GM12875 (cell line): ENCODE results near the gene ZNF607.

ENCODE experiments used
- H3K4me3 ChIP-seq: one replicate; pipeline ENCODE4 v1.5.1; 2011; ENCODE audit warnings: low read depth, low read length, control low read depth
- TF ChIP-seq, protein P1 (sequence below): IDR thresholded peaks from 2 replicates; pipeline ENCODE4 v1.5.1; 2011; ENCODE audit warnings: low read depth, mild to moderate bottlenecking, control low read depth, inconsistent platforms, low read length, moderate library complexity, borderline replicate concordance; ENCODE audit not compliant: insufficient read depth

ZNF607 gene

DNA sequence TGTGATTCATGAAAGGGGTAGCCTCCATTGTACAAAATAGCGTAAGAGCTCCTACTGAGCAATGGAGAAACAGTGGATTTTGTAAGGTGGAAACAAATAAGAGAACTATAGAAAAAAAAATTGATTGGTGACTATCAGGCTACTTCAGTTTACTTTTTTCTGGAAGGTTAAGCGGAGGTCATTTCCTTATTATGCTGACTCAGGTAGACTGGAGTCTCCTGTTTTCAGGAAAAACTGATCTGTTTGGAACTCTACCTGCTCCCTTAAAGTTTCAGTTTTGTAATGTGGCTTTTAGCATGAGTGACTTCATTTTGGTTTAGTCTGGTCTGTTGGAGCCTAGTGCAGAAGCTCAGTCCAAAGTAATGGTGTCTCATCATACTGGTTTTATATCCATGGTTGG, 3.4 kb downstream of the ZNF607 start:
- no peak overlapping the region for H3K4me3 ChIP-seq
- TF ChIP-seq, protein P1, sequence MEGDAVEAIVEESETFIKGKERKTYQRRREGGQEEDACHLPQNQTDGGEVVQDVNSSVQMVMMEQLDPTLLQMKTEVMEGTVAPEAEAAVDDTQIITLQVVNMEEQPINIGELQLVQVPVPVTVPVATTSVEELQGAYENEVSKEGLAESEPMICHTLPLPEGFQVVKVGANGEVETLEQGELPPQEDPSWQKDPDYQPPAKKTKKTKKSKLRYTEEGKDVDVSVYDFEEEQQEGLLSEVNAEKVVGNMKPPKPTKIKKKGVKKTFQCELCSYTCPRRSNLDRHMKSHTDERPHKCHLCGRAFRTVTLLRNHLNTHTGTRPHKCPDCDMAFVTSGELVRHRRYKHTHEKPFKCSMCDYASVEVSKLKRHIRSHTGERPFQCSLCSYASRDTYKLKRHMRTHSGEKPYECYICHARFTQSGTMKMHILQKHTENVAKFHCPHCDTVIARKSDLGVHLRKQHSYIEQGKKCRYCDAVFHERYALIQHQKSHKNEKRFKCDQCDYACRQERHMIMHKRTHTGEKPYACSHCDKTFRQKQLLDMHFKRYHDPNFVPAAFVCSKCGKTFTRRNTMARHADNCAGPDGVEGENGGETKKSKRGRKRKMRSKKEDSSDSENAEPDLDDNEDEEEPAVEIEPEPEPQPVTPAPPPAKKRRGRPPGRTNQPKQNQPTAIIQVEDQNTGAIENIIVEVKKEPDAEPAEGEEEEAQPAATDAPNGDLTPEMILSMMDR = no peak

DNA sequence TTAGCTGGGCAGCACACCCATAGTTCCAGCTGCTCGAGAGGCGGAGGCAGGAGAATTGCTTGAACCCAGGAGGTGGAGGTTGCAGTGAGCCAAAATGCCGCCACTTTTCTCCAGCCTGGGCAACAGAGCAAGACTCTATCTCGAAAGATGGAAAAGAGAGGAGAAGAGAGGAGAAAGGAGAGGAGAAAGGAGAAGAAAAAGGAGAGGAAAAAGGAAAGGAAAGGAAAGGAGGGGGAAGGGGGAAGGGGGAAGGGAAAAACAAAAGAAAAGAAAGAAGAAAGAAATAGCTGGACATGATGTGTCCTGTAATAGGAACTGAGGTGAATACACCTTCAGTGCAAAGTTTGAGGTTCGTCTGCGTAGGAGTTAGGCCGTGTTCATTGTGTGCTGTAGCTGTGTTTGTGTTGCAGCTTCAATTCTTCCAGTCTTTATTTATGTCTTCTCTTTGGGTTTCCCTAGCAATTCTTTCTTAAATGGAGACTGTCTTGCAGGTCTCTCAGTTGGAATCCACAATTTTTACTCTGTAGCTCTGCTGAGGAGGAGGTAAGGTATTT, 13.4 kb downstream of the ZNF607 start:
- H3K4me3 ChIP-seq = no peak overlapping the region
- TF ChIP-seq, protein P1 = no peak

DNA sequence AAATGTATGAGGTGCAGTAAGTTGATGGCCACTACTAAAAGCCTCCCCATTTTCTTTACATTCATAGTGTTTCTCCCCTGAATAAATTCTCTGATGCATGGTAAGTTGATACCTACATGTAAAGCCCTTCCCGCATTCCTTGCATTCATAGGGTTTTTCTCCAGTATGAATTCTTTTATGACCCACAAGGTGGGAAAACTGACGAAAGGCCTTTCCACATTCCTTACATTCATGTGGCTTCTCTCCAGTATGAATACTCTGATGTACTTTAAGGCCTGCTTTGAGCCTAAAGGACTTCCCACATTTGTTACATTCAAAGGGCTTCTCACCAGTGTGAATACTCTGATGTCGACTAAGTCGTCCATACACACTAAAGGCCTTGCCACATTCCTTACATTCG, 20.5 kb downstream of the ZNF607 start:
- no peak overlapping the region for H3K4me3 ChIP-seq
- TF ChIP-seq, protein P1 = no peak

DNA sequence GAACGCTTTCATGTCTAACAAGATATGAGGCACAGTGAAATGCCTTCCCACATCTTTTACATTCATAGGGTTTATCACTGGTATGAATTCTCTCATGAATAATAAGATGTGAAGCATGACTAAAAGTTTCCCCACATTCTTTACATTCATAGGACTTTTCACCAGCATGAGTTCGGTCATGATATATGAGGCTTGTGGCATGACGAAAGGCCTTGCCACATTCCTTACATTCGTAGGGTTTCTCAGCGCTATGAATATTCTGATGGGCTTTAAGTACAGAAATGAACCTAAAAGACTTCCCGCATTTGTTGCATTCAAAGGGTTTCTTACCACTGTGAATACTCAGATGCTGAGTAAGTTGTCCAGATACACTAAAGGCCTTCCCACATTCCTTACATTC, 21.3 kb downstream of the ZNF607 start:
- TF ChIP-seq, protein P1 = no peak

DNA sequence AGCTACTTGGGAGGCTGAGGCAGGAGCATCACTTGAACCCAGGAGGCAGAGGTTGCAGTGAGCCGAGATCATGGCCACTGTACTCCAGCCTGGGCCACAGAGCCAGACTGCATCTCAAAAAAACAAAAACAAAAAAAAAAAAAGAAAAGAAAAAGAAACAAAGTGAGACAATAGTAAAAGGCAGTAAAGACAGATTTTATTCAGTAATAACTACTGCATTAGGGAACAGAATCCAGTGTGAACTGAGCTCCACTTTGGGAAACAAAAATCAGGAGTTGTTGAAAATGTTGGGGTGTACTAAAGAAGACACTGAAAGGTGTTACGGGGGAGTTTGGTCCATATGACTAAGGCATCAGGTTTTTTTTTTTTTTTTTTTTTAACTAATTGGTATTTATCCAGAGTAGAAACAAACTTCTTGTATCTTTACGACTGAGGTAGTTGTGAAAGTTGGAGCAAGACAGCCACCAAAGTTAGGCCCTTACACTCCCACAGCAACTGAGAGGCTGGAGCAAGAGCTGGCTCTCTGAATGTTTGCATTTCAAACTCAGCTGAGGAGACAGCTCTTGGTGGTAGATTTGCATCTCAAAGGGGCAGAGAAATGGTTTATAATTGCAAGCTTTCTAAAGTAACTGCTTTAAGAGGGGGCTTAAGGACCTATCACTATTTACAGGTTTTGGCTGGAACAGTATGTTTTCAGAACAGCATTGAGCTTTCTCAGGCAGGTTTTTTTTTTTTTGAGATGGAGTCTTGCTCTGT, 24.2 kb downstream of the ZNF607 start:
- TF ChIP-seq, protein P1 = no peak
- H3K4me3 ChIP-seq = no peak overlapping the region

More for the DNA sequence above, 21.3 kb downstream of the ZNF607 start:
- no peak overlapping the region for H3K4me3 ChIP-seq

DNA sequence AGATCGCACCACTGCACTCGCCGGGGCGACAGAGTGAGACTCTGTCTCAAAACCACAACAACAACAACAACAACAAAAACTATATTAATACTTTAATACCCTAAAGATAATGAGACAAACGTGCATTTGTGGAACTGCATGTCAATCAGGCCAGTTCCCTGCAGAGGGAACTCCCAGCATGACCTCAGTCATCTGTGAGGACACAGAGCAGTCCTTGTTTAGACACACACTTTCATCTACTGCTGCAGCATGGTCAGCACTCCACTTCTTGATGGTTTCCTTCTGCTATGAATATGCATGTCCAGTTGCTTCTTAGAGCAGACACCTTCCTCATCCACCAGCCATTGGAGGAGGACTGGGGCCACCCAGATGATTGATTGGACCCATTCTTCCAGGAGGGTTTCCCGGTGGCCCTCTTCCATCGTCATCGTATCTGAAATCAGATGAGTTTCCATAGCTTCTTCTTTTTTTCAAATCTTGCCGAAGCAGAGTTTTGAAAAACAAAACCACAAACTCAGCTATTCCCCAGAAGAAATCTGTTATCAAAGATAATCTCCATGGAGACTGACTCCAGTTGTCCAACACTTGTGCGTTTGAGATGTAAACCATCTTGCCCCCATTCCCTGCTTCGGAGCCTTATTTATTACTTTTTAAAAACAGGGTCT, 26.5 kb downstream of the ZNF607 start:
- no peak overlapping the region for H3K4me3 ChIP-seq

More for the DNA sequence above, 26.5 kb downstream of the ZNF607 start:
- TF ChIP-seq, protein P1 = no peak
